Type B pancreatic cell (in vitro differentiated cells): ENCODE results near the gene TAMM41. TPM values are rescaled to one million over a fixed set of nuclear protein-coding genes. Genes with fewer than 3 reads are reported as not detected.

ENCODE experiments used
- DNase-seq: peaks from one replicate; pipeline ENCODE4 v3.0.0; 2021; ENCODE audit warnings: mixed read lengths; ENCODE audit not compliant: unreplicated experiment; ENCODE audit errors: extremely low spot score
- H3K27ac Mint-ChIP-seq: 2 replicates; pipeline ENCODE4 v1.8.0; 2021; ENCODE audit warnings: mild to moderate bottlenecking, mixed read lengths
- H3K27me3 Mint-ChIP-seq: 2 replicates; pipeline ENCODE4 v1.8.0; 2021; ENCODE audit warnings: mixed read lengths
- H3K36me3 Mint-ChIP-seq: 2 replicates; pipeline ENCODE4 v1.8.0; 2021; ENCODE audit warnings: mixed read lengths
- H3K4me1 Mint-ChIP-seq: one replicate; pipeline ENCODE4 v1.8.0; 2021; ENCODE audit warnings: mixed read lengths; ENCODE audit not compliant: unreplicated experiment
- H3K4me3 Mint-ChIP-seq: 2 replicates; pipeline ENCODE4 v1.8.0; 2021; ENCODE audit warnings: mild to moderate bottlenecking, mixed read lengths
- H3K9me3 Mint-ChIP-seq: 2 replicates; pipeline ENCODE4 v1.8.0; 2021; ENCODE audit warnings: mixed read lengths
- CTCF ChIP-seq: fragments of 200-600 bp; sonication (generic); conservative IDR thresholded peaks from 2 replicates; pipeline ENCODE4 v1.5.0; 2021; ENCODE audit warnings: antibody characterized with exemption, mild to moderate bottlenecking
- total RNA-seq: library from RNA; stranded (reverse); gene quantifications from 2 replicates; pipeline ENCODE4 v1.2.1, GENCODE V29; 2021; ENCODE audit warnings: low replicate concordance

Gene TAMM41
- total RNA-seq, 1 donor from 2014 or later: 25.4 TPM

GRCh38 chr3:11853450-11853849 is 6.8 kb upstream of the TAMM41 start:
- H3K27me3 Mint-ChIP-seq: peaks cover 26% of the 10 kb centered on the region
- H3K36me3 Mint-ChIP-seq: no peaks in the 10 kb centered on the region
- H3K4me1 Mint-ChIP-seq: peaks cover 7% of the 10 kb centered on the region
- no peaks in the 10 kb centered on the region for H3K9me3 Mint-ChIP-seq
- no peak for TF ChIP-seq CTCF
- no peak for DNase-seq
- no peak overlapping the region for H3K4me3 Mint-ChIP-seq
- H3K27ac Mint-ChIP-seq: no peak overlapping the region

GRCh38 chr3:11850003-11850402 is 3.3 kb upstream of the TAMM41 start:
- H3K4me3 Mint-ChIP-seq: no peak overlapping the region
- H3K9me3 Mint-ChIP-seq: no peaks in the 10 kb centered on the region
- no peak for DNase-seq
- H3K27me3 Mint-ChIP-seq: peaks cover 31% of the 10 kb centered on the region
- TF ChIP-seq CTCF: peak; percentile 29
- H3K4me1 Mint-ChIP-seq: peaks cover 26% of the 10 kb centered on the region
- no peak overlapping the region for H3K27ac Mint-ChIP-seq
- H3K36me3 Mint-ChIP-seq: no peaks in the 10 kb centered on the region

GRCh38 chr3:11847607-11848006 is 922 bp upstream of the TAMM41 start:
- Mint-ChIP-seq H3K4me3 (peak overlapping the region; percentile 98), H3K9me3 (no peaks in the 10 kb centered on the region), H3K27ac (no peak overlapping the region), H3K4me1 (peaks cover 30% of the 10 kb centered on the region), H3K27me3 (peaks cover 19% of the 10 kb centered on the region), H3K36me3 (peaks cover 5% of the 10 kb centered on the region)
- no peak for DNase-seq
- TF ChIP-seq CTCF: no peak

GRCh38 chr3:11845651-11846050 is 1.0 kb downstream of the TAMM41 start:
- H3K4me1 Mint-ChIP-seq: peaks cover 30% of the 10 kb centered on the region
- H3K9me3 Mint-ChIP-seq: no peaks in the 10 kb centered on the region
- peaks cover 16% of the 10 kb centered on the region for H3K27me3 Mint-ChIP-seq
- H3K27ac Mint-ChIP-seq: peak overlapping the region; percentile 95
- no peak for TF ChIP-seq CTCF
- H3K36me3 Mint-ChIP-seq: peaks cover 11% of the 10 kb centered on the region
- DNase-seq: no peak
- H3K4me3 Mint-ChIP-seq: peak overlapping the region; percentile 98

GRCh38 chr3:11844891-11845290 is 1.8 kb downstream of the TAMM41 start:
- no peak for TF ChIP-seq CTCF
- no peak for DNase-seq

More at GRCh38 chr3:11844891-11845290, 1.8 kb downstream of the TAMM41 start:
- Mint-ChIP-seq H3K9me3 (no peaks in the 10 kb centered on the region), H3K4me3 (peak overlapping the region; percentile 98), H3K27me3 (peaks cover 13% of the 10 kb centered on the region), H3K4me1 (peaks cover 24% of the 10 kb centered on the region), H3K36me3 (peaks cover 17% of the 10 kb centered on the region), H3K27ac (peak overlapping the region; percentile 66)
